ENCODE results near the gene CBY1.
"Not testable (repeated sequence)": the region's sequence is repeated elsewhere in the genome, so short reads cannot be mapped to it uniquely, and the experiment has no call there.

Gene CBY1

GRCh38 chr22:38656256-38657044, at the start of gene CBY1, which contains the start of gene FAM227A:
Gene CBY1 (plus strand): TSS chr22:38656638. CDS start chr22:38668055, 11,417 bp downstream.
Gene FAM227A (minus strand): TSS chr22:38656392. CDS start chr22:38650168, 6,224 bp downstream.
- peak; percentile 70 for DNase-seq (ENCODE audit: low read depth, low spot score)

GRCh38 chr22:38607680-38608079, 48.8 kb upstream of the CBY1 start:
- no peak for DNase-seq (ENCODE audit: low read depth, low spot score)

DNA sequence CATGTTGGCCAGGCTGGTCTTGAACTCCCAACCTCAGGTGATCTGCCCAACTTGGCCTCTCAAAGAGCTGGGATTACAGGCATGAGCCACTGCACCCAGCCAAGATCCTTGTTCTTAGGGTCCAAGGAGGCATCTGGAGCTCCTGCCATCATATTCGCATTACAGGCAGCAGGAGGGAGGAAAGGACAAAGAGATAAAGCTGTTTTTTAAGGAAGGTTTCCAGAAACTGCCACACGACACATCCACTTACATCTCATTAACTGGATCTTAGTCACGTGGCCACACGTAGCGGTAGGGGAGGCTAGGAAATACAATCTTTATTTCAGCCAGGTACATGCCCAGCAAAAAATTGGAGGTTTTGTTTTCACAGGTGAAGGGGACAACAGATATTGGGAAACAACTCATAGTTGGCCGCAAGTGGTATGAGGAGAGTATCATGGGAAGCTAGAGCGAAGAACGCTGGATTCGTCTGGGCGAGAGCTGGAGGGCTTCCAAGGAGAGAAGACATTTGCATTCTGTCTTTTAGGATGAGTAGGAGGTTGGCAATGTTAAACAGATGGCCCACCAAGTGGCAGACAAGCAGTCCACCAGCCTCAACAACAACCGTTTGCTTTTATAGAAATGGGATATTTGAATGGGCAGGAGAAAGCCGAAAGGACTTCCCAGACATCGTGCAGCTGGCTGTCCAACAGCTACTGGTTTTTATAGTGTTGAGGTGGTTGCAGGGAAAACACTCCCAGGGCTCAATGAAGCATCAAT, 47.3 kb upstream of the CBY1 start:
- DNase-seq (ENCODE audit: low read depth, low spot score) = no peak

GRCh38 chr22:38610234-38610633, 46.2 kb upstream of the CBY1 start:
- DNase-seq (ENCODE audit: low read depth, low spot score) = no peak

DNA sequence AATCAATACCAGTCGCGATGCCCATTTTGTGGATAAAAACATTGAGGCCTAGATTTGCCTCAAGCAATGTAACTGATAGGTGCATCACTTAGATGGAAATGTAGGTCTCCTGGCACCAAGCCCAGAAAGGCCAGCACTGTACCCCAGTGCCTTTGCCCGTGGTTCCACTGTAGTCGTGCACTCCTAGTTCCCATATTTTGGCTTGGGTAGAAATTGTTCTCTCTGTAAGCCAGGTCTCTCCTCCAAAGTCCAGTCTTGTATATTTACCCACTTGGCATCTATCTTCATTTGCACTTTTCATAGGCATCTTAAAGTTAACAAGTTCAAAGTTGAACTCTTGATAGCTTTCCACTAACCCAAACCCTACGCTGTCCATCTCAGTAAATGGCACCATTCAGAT, 44.9 kb upstream of the CBY1 start:
- DNase-seq (ENCODE audit: low read depth, low spot score) = no peak

DNA sequence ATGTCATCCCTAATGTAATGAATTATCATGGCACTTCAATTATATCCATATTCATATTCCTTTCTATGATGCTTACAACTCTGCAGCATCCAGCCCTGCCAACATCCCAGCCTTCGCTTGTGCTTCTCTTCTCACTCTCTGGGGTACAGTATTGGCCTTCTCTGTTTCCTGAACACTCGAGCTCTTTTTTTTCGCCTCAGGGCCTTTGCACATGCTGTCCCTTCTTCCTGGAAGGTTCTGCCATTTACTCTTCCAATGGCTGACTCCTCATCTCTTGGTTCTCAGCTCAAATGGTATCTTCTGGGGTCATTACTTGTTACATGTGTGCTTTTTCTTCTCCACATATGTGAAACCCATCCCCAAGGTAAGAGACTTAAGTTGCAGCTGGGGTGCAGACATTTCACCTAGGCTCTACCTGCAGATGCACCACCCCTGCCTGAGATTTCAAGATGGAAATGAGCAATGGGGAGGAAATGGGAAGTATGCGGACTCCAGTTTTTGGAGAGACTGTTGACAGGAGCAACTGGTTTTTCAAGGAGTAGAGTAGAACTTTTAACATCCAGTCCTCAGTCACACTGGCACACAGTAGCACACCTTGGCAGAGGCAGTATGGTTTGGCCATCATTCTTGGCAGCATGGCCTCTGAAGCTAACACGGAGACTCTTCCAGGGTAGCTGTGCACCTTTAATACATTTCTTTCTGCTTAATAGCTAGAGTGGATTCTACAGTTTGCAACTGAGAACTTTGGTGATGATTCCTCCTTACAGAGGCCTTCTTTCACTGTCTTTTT, 44.0 kb upstream of the CBY1 start:
- DNase-seq (ENCODE audit: low read depth, low spot score) = no peak

- no peak for DNase-seq (ENCODE audit: low read depth, low spot score)
Measured at GRCh38 chr22:38613588-38613987, 42.9 kb upstream of the CBY1 start.

DNA sequence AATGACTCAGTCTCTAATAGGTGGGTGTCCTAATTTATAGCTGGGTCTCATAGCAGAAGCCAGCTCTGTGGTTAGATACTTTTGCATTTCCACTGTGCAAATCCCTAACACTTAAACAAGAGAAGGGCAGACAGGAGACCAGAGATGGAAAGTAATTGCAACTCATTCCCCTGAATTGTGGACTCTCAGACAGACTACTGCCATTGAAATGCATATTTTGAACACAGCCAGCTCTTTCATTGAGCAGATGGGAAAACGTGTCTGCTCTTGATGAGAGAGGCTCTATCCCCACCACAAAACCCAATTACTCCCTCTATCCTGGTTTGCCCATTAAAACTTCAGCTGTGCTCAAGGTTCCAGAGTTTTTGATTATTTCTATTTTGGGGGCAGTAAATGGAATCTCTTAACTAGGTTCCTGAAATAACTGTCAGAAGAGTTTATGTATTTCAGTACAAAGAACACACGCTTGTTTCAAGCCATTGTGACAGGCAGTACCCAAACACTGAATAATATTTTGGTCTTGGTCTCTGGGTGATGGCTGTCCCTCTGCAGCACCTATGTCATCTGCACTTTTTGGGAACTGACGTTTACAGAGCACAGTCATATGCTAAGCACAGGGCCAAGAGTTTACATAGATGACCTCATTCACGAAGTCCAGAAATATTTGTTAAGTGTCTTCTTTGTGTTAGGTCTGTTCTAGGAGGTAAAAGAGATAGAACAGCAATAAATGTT, 41.9 kb upstream of the CBY1 start:
- DNase-seq (ENCODE audit: low read depth, low spot score) = no peak

GRCh38 chr22:38615064-38615405, 41.4 kb upstream of the CBY1 start:
- not testable (repeated sequence) for DNase-seq (ENCODE audit: low read depth, low spot score)

DNA sequence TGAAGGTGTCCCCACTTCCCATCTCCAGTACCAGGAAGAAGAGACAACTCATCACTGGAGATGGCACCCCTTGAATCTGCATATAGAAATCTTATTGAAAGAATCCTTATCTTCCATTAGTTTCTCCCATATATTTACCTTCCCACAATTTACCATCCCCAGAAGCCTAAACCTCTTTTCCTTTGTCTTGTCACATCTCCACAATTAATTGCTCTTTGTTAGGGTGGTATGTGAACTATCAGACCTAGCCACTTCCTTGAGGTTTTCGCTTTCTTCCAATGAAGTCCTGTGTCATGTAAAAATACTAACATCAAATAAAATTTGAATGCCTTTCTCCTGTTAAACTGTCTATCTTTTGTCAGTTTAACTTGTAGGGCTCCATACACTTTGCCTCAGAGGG, 38.2 kb upstream of the CBY1 start:
- DNase-seq (ENCODE audit: low read depth, low spot score) = no peak

DNA sequence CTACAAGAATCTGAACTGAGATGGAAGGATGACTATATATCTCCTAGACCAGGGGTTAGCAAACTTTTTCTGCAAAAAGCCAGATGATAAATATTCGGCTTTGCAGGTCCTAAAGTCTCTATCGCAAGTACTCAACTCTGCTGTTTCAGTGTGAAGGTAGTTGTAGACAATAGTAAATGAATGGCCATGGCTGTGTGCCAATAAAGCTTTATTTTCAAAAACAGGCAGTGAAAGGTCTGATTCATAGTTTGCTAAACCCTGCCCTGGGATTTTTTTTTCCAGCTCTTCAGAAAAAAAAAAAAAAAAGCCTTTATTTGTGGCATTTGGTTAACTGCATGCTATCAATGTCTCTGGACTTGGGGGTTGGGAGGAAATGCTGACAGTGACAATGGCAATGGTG, 37.8 kb upstream of the CBY1 start:
- no peak for DNase-seq (ENCODE audit: low read depth, low spot score)

DNA sequence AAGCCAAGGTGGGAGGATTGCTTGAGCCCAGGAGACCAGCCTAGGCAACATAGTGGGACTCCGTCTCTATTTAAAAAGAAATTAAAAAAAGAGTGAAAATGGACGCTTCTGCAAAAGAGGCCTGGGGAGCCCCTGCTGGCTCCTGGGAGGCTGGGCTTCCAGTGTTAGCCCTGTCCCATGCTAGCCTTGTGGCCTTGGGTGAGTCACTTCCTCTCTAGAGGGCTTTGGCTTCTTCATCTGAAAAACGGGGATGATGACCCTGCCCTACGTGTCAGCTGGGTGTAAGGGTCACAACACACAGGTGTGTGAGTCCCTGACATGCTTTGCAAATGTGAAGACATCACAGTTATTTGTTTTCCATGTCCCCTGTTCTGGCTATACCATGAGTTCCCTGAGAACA, 33.1 kb upstream of the CBY1 start:
- DNase-seq (ENCODE audit: low read depth, low spot score) = no peak

GRCh38 chr22:38628444-38628843, 28.0 kb upstream of the CBY1 start:
- no peak for DNase-seq (ENCODE audit: low read depth, low spot score)

DNA sequence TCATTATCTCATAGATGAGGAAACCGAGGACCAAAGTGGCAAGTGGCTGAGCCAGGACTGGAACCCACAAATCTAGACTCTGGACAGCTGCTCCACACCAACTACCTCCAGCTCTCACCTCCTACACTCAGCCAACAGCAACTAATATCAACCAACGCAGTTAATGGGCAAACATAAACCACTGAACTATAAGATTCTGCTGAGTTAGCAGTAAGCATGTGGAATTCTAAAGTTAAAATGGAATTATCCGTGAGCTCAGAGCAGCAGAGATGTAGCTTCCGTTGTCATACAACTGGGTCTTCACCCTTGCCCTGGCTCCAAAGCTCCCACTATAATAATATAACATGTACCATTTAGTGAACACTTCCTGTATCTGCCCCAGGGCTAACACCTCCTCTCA, 27.3 kb upstream of the CBY1 start:
- DNase-seq (ENCODE audit: low read depth, low spot score) = no peak

- DNase-seq (ENCODE audit: low read depth, low spot score) = no peak
Measured at GRCh38 chr22:38631724-38632123, 24.7 kb upstream of the CBY1 start.

DNA sequence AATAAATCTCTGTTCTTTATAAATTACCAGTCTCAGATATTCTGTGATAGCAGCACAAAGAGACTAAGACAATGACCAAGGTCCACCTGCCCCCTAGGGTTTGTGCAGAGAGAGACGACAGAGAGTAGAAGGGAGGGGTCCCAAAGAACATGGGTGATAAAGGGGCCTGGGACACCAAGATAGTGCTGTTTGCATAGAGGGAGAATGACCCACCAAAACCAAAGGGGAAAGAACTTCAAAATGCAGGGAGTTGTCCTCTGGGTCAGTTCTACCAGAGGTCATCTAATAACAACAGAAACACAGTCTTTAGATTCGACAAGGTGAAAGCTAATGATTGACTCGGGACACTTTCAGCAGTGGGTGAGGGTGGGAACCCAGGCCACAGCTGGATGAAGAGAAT, 23.9 kb upstream of the CBY1 start:
- DNase-seq (ENCODE audit: low read depth, low spot score) = no peak

- no peak for DNase-seq (ENCODE audit: low read depth, low spot score)
Measured at GRCh38 chr22:38638216-38638615, 18.2 kb upstream of the CBY1 start.

DNA sequence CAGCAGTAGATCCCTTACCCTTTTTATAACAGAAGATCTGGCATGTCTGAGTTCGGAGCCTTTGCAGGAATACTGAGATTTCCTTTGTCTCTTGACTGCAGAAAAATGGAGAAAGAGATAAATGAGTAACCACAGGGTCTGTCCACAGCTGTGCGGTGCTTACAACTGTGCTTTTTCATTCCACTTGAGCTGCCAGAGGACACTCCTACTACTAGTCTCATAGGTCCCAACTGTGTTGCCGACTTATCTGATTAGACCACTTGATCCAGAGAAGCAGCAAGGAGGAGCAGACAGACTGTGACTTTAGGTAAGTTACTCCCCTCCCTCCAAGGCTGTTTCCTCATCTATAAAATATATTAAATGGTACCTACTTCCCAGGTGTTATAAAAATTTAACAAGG, 17.7 kb upstream of the CBY1 start:
- DNase-seq (ENCODE audit: low read depth, low spot score) = no peak

- DNase-seq (ENCODE audit: low read depth, low spot score) = no peak
Measured at GRCh38 chr22:38641476-38642040, 14.9 kb upstream of the CBY1 start.

- not testable (repeated sequence) for DNase-seq (ENCODE audit: low read depth, low spot score)
Measured at GRCh38 chr22:38644245-38644644, 12.2 kb upstream of the CBY1 start.

DNA sequence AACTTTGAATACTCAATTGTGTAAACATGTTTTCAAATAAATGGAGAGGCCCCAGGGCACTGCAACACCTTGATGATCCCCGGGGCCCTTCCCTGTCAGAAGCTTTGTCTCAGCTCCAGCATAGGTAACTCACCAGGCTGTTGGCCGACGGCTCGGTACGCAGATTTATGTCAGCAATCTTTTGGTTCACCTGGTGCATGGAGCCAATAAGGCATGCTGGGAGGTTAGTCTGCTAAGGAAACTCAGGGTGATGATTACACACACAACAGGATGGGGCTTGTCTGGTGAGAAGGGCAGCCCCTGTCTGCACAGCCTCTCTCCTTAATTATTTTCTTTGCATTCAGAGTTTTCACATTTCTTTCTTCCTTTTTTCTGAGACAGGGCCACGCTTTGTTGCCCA, 11.0 kb upstream of the CBY1 start:
- DNase-seq (ENCODE audit: low read depth, low spot score) = no peak
